Measurements from ENCODE around the gene TMEM108. TPM values are rescaled to one million over a fixed set of nuclear protein-coding genes. Genes with fewer than 3 reads are reported as not detected.

Gene TMEM108
- total RNA-seq (2022; extraction: Qiagen RNA extraction; ENCODE audit: low read depth) = not detected in 5 replicates

GRCh38 chr3:133038089-133038730 is at the start of gene TMEM108:
Gene TMEM108, plus strand, starts transcription at chr3:133038391.

GRCh38 chr3:133400006-133400515 is 361.9 kb downstream of the TMEM108 start, which contains the start of gene BFSP2:
Gene BFSP2, plus strand, starts transcription at chr3:133400056. Its CDS starts 28 bp downstream, at chr3:133400084.

Measured in A549 treated with GW870086 at 1 μM for 4 hours (cell line).